GM18505 (cell line): ENCODE measurements around the gene PABPC1L.

Experiments
- ATAC-seq: cut with Tn5 transposase; IDR thresholded peaks from one replicate; pipeline ENCODE4 v1.9.1; 2021; ENCODE audit not compliant: unreplicated experiment
- POLR2A ChIP-seq: IDR thresholded peaks from 4 replicates; pipeline ENCODE4 v1.6.1; 2011; ENCODE audit warnings: borderline replicate concordance; ENCODE audit not compliant: insufficient read depth, insufficient read length; ENCODE audit errors: extremely low read depth

PABPC1L gene

GRCh38 chr20:44888226-44889103, 21.4 kb upstream of the PABPC1L start:
- ATAC-seq: no peak
- no peak for TF ChIP-seq POLR2A

- TF ChIP-seq POLR2A: no peak
- no peak for ATAC-seq
Observed at GRCh38 chr20:44891826-44892225, 18.0 kb upstream of the PABPC1L start.

- no peak for ATAC-seq
- no peak for TF ChIP-seq POLR2A
Observed at GRCh38 chr20:44894959-44895358, 14.9 kb upstream of the PABPC1L start.

- no peak for TF ChIP-seq POLR2A
- no peak for ATAC-seq
Observed at GRCh38 chr20:44896583-44896982, 13.3 kb upstream of the PABPC1L start.

GRCh38 chr20:44897133-44897532, 12.7 kb upstream of the PABPC1L start:
- ATAC-seq: no peak
- TF ChIP-seq POLR2A: no peak

GRCh38 chr20:44900231-44900854, 9.5 kb upstream of the PABPC1L start:
- no peak for ATAC-seq

GRCh38 chr20:44901974-44902373, 7.9 kb upstream of the PABPC1L start:
- ATAC-seq: no peak
- TF ChIP-seq POLR2A: no peak

More at GRCh38 chr20:44900231-44900854, 9.5 kb upstream of the PABPC1L start:
- no peak for TF ChIP-seq POLR2A

GRCh38 chr20:44904377-44904776, 5.5 kb upstream of the PABPC1L start:
- no peak for TF ChIP-seq POLR2A
- ATAC-seq: no peak

- ATAC-seq: peak; percentile 7
- no peak for TF ChIP-seq POLR2A
Observed at GRCh38 chr20:44908987-44909871, 631 bp upstream of the PABPC1L start.

- ATAC-seq: no peak
- TF ChIP-seq POLR2A: no peak
Observed at GRCh38 chr20:44910690-44911262, 916 bp downstream of the PABPC1L start.

GRCh38 chr20:44911264-44911921, 1.5 kb downstream of the PABPC1L start:
- TF ChIP-seq POLR2A: no peak
- no peak for ATAC-seq

GRCh38 chr20:44912189-44912588, 2.3 kb downstream of the PABPC1L start:
- TF ChIP-seq POLR2A: no peak

GRCh38 chr20:44914924-44915323, 5.1 kb downstream of the PABPC1L start:
- no peak for TF ChIP-seq POLR2A
- ATAC-seq: no peak

More at GRCh38 chr20:44912189-44912588, 2.3 kb downstream of the PABPC1L start:
- ATAC-seq: no peak

- no peak for ATAC-seq
- no peak for TF ChIP-seq POLR2A
Observed at GRCh38 chr20:44916586-44916985, 6.7 kb downstream of the PABPC1L start.
